A549 (cell line): ENCODE results near the gene GPAT2.

ENCODE experiments used
- BCL3 ChIP-seq: fragments of >200 bp; sonication (Bioruptor Twin); formaldehyde crosslinking; IDR thresholded peaks from 3 replicates; pipeline ENCODE4 v1.6.1; 2016
- CHD4 ChIP-seq: fragments of 200-600 bp; sonication (generic); IDR thresholded peaks from 2 replicates; pipeline ENCODE4 v1.6.1; 2016; ENCODE audit warnings: antibody characterized with exemption, mild to moderate bottlenecking, borderline replicate concordance
- EP300 ChIP-seq, 2 experiments: fragments of >200 bp; sonication (Bioruptor Twin); formaldehyde crosslinking; IDR thresholded peaks; 2 replicates in 1 of 2; 3 replicates in 1 of 2; pipeline ENCODE4 v1.6.1; 2016 to 2017
- FOSL2 ChIP-seq, 2 experiments: fragments of 450-650 bp in 1 of 2; fragments of >200 bp in 1 of 2; sonication (Bioruptor Twin) in 1 of 2; formaldehyde crosslinking; IDR thresholded peaks; 2 replicates each; pipeline versions ENCODE4 v1.5.0 to v1.6.1; 2016 to 2020; ENCODE audit warnings: mild to moderate bottlenecking in 1 of 2, moderate library complexity in 1 of 2
- HDAC2 ChIP-seq: fragments of 200-600 bp; sonication (generic); IDR thresholded peaks from 2 replicates; pipeline ENCODE4 v1.6.1; 2016
- HES2 ChIP-seq: fragments of >200 bp; sonication (Bioruptor Twin); formaldehyde crosslinking; IDR thresholded peaks from 2 replicates; pipeline ENCODE4 v1.6.1; 2016
- POLR2A ChIP-seq: IDR thresholded peaks from 2 replicates; pipeline ENCODE4 v1.6.1; 2012; ENCODE audit warnings: mild to moderate bottlenecking, low read length
- POLR2AphosphoS2 ChIP-seq: conservative IDR thresholded peaks from 2 replicates; pipeline ENCODE4 v1.6.1; 2012; ENCODE audit warnings: low read length, improper control_type of control experiment, inconsistent platforms
- SREBF2 ChIP-seq: fragments of 450-650 bp; IDR thresholded peaks from 2 replicates; pipeline ENCODE4 v1.6.1; 2014; ENCODE audit warnings: mild to moderate bottlenecking, moderate library complexity
- TP53 ChIP-seq: fragments of 250-450 bp; sonication (Bioruptor Pico); IDR thresholded peaks from 2 replicates; pipeline ENCODE4 v1.5.0; 2021; ENCODE audit warnings: mild to moderate bottlenecking, moderate library complexity
- TF ChIP-seq, protein P1 (sequence below): fragments of >200 bp; sonication (Bioruptor Twin); formaldehyde crosslinking; IDR thresholded peaks from 3 replicates; pipeline ENCODE4 v1.5.1; 2016
- TF ChIP-seq, protein P2 (sequence below): fragments of 200-600 bp; sonication (generic); IDR thresholded peaks from 2 replicates; pipeline ENCODE4 v1.6.1; 2016; ENCODE audit warnings: antibody characterized with exemption, mild to moderate bottlenecking, moderate library complexity

DNA sequence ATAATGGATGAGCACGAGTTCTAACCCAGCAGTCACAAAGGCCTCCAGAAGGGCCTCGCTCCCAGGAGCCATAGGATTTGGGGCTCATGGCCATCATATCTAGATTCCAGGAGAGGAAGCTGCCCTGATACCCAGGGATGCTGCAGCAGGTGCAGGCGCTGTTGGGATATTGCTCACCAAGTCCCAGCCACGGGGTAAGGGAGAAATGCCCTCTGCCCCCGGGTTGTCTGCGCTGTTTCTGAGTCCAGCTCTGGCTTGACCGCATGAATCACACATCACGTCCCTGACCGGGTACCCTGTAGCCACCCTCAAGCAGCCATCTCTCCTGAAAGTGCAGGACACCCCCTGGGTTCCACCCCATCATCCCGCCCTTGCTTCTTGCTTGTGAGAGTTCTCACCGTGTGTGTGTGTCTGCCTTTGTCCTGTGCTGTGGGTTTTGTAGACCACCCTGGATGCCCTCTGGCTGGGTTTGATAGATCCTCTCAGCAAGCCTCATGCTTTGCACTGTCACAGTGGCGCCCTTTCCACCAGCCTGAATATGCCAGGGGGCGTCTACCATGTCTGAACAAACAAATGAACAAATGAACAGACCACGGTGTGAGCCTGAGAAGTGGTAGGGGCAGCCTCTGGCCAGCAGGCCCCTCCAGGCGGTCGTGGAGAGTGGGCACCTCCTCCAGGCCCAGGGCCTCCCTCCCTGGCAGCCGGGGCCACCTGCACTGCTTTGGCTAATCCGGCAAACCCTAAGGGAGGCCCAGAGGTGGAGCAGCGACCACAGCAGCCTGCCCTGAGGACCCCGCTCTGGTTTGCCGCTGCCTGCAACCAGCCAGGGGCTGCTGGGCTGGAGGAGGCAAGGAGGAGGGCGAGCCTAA is 49.5 kb upstream of the GPAT2 start:
- TF ChIP-seq FOSL2 (IDR thresholded peaks at IDR 0.05), result no peak
- TF ChIP-seq FOSL2 (CRISPR knock-in tag; IDR thresholded peaks at IDR 0.05), result no peak
- TF ChIP-seq, protein P1, sequence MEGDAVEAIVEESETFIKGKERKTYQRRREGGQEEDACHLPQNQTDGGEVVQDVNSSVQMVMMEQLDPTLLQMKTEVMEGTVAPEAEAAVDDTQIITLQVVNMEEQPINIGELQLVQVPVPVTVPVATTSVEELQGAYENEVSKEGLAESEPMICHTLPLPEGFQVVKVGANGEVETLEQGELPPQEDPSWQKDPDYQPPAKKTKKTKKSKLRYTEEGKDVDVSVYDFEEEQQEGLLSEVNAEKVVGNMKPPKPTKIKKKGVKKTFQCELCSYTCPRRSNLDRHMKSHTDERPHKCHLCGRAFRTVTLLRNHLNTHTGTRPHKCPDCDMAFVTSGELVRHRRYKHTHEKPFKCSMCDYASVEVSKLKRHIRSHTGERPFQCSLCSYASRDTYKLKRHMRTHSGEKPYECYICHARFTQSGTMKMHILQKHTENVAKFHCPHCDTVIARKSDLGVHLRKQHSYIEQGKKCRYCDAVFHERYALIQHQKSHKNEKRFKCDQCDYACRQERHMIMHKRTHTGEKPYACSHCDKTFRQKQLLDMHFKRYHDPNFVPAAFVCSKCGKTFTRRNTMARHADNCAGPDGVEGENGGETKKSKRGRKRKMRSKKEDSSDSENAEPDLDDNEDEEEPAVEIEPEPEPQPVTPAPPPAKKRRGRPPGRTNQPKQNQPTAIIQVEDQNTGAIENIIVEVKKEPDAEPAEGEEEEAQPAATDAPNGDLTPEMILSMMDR, result no peak
- no peak for TF ChIP-seq BCL3
- no peak for TF ChIP-seq HDAC2
- TF ChIP-seq SREBF2, result no peak
- no peak for TF ChIP-seq POLR2AphosphoS2
- TF ChIP-seq EP300 (IDR thresholded peaks at IDR 0.05), result no peak
- no peak for TF ChIP-seq HES2
- TF ChIP-seq CHD4, result no peak
- TF ChIP-seq TP53 (CRISPR knock-in tag), result no peak
- TF ChIP-seq POLR2A, result no peak
- TF ChIP-seq, protein P2, sequence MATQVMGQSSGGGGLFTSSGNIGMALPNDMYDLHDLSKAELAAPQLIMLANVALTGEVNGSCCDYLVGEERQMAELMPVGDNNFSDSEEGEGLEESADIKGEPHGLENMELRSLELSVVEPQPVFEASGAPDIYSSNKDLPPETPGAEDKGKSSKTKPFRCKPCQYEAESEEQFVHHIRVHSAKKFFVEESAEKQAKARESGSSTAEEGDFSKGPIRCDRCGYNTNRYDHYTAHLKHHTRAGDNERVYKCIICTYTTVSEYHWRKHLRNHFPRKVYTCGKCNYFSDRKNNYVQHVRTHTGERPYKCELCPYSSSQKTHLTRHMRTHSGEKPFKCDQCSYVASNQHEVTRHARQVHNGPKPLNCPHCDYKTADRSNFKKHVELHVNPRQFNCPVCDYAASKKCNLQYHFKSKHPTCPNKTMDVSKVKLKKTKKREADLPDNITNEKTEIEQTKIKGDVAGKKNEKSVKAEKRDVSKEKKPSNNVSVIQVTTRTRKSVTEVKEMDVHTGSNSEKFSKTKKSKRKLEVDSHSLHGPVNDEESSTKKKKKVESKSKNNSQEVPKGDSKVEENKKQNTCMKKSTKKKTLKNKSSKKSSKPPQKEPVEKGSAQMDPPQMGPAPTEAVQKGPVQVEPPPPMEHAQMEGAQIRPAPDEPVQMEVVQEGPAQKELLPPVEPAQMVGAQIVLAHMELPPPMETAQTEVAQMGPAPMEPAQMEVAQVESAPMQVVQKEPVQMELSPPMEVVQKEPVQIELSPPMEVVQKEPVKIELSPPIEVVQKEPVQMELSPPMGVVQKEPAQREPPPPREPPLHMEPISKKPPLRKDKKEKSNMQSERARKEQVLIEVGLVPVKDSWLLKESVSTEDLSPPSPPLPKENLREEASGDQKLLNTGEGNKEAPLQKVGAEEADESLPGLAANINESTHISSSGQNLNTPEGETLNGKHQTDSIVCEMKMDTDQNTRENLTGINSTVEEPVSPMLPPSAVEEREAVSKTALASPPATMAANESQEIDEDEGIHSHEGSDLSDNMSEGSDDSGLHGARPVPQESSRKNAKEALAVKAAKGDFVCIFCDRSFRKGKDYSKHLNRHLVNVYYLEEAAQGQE, result no peak
